Astrocyte (in vitro differentiated cells and primary cell): Measurements from ENCODE around the gene SHISAL1.

ENCODE experiments used
- EZH2 ChIP-seq: IDR thresholded peaks from 2 replicates; pipeline ENCODE4 v1.6.1; 2012; ENCODE audit warnings: mild to moderate bottlenecking, low read length, inconsistent platforms; ENCODE audit not compliant: insufficient read depth
- TF ChIP-seq, protein P1 (sequence below): IDR thresholded peaks from 2 replicates; pipeline ENCODE4 v1.5.1; 2011; ENCODE audit warnings: low read depth, mild to moderate bottlenecking, inconsistent platforms, low read length, moderate library complexity; ENCODE audit not compliant: insufficient read depth

DNA sequence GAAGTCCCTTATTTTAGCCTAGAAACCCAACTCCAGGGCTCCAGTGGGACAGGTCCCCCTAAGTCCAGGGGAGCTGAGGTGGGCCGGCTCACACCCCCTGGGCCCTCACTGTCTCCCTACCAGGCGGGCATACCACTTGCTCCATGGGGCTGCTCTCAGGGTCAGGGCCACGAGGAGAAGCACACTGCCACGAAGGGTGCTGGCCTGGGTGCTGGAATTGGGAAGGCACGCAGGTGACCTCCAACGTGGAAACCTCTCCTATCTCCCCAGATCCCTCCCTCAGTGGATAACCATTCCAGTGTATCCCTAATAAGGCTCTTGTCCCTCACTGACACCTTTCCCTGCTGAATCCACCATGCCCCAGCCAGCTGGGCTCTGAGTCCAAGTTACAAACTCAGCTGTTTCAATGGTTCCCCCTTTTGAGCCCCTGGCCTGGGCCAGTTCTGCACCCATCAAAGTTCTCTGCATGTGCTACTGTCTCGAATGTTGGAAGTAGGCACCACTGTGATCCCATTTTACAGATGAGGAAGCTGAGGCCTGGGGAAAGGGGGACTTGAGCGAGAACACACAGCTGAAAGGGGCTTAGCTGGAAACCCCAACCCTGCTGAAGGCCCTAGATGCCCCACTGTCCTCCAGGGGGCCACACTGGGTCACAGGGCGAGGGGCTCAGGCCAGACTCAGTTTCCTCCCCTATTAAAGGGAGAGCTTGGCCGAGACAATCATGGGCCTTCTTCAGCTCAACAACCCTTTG is 1.5 kb downstream of the SHISAL1 start:
- TF ChIP-seq, protein P1, sequence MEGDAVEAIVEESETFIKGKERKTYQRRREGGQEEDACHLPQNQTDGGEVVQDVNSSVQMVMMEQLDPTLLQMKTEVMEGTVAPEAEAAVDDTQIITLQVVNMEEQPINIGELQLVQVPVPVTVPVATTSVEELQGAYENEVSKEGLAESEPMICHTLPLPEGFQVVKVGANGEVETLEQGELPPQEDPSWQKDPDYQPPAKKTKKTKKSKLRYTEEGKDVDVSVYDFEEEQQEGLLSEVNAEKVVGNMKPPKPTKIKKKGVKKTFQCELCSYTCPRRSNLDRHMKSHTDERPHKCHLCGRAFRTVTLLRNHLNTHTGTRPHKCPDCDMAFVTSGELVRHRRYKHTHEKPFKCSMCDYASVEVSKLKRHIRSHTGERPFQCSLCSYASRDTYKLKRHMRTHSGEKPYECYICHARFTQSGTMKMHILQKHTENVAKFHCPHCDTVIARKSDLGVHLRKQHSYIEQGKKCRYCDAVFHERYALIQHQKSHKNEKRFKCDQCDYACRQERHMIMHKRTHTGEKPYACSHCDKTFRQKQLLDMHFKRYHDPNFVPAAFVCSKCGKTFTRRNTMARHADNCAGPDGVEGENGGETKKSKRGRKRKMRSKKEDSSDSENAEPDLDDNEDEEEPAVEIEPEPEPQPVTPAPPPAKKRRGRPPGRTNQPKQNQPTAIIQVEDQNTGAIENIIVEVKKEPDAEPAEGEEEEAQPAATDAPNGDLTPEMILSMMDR: no peak
- TF ChIP-seq EZH2: no peak
